Nephron (organoid): ENCODE data around the gene TARBP2.
A peak's percentile ranks its signal among the peaks of the same experiment; 100 is the strongest.
"Not testable (repeated sequence)": the region's sequence is repeated elsewhere in the genome, so short reads cannot be mapped to it uniquely, and the experiment has no call there.

ENCODE experiments used
- H3K27ac Mint-ChIP-seq, 3 experiments: 2 replicates each; pipeline ENCODE4 v1.8.0; 2020; ENCODE audit warnings: mixed read lengths in 3 of 3, mild to moderate bottlenecking in 2 of 3, moderate library complexity in 1 of 3
- H3K27me3 Mint-ChIP-seq: 2 replicates; pipeline ENCODE4 v1.8.0; 2021; ENCODE audit warnings: low read depth, mild to moderate bottlenecking, moderate library complexity, mixed read lengths
- H3K36me3 Mint-ChIP-seq: 2 replicates; pipeline ENCODE4 v1.8.0; 2020; ENCODE audit warnings: low read depth, mixed read lengths
- H3K4me1 Mint-ChIP-seq: 2 replicates; pipeline ENCODE4 v1.8.0; 2020; ENCODE audit warnings: mixed read lengths
- H3K4me3 Mint-ChIP-seq, 3 experiments: 2 replicates each; pipeline ENCODE4 v1.8.0; 2020; ENCODE audit warnings: mild to moderate bottlenecking in 3 of 3, mixed read lengths in 3 of 3, moderate library complexity in 2 of 3
- H3K9me3 Mint-ChIP-seq: 2 replicates; pipeline ENCODE4 v1.8.0; 2020; ENCODE audit warnings: mixed read lengths
- TF ChIP-seq, protein P1 (sequence below), 3 experiments: fragments of 200-600 bp; sonication (generic); IDR thresholded peaks; one replicate each; pipeline ENCODE4 v1.5.0; 2021; ENCODE audit warnings: antibody characterized with exemption in 3 of 3; ENCODE audit not compliant: unreplicated experiment in 3 of 3

The TARBP2 gene

DNA sequence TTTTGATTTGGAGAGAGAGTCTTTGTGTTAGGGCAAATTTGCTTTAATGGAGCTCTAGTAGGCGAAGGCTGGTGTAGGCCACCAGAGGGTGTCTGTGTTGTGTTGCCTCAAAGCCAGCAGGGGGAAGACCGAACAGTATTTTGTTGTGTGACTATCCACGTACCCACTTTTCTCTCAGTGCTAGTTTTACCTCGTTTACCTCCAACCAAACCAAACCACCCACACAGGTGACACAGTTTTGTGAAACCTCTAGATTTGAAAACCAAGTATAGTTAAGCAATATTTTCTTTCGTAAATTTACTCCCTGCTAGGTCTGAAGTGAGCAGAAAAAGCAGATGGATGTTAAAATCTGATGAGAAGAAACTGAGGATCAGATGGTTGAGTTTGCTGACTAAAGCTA, 42.5 kb downstream of the TARBP2 start:
- H3K9me3 Mint-ChIP-seq, result no peaks in the 10 kb centered on the region
- peaks cover 4% of the 10 kb centered on the region for H3K4me1 Mint-ChIP-seq
- no peak overlapping the region for H3K4me3 Mint-ChIP-seq
- TF ChIP-seq, protein P1, sequence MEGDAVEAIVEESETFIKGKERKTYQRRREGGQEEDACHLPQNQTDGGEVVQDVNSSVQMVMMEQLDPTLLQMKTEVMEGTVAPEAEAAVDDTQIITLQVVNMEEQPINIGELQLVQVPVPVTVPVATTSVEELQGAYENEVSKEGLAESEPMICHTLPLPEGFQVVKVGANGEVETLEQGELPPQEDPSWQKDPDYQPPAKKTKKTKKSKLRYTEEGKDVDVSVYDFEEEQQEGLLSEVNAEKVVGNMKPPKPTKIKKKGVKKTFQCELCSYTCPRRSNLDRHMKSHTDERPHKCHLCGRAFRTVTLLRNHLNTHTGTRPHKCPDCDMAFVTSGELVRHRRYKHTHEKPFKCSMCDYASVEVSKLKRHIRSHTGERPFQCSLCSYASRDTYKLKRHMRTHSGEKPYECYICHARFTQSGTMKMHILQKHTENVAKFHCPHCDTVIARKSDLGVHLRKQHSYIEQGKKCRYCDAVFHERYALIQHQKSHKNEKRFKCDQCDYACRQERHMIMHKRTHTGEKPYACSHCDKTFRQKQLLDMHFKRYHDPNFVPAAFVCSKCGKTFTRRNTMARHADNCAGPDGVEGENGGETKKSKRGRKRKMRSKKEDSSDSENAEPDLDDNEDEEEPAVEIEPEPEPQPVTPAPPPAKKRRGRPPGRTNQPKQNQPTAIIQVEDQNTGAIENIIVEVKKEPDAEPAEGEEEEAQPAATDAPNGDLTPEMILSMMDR (IDR thresholded peaks at IDR 0.05; ENCODE audit: unreplicated experiment in 3 of 3), result peak; percentile 90 to 96 (median 91)
- H3K36me3 Mint-ChIP-seq, result peaks cover 34% of the 10 kb centered on the region
- peak overlapping the region; percentile 54 to 95 (median 85) for H3K27ac Mint-ChIP-seq
- H3K27me3 Mint-ChIP-seq, result no peaks in the 10 kb centered on the region

DNA sequence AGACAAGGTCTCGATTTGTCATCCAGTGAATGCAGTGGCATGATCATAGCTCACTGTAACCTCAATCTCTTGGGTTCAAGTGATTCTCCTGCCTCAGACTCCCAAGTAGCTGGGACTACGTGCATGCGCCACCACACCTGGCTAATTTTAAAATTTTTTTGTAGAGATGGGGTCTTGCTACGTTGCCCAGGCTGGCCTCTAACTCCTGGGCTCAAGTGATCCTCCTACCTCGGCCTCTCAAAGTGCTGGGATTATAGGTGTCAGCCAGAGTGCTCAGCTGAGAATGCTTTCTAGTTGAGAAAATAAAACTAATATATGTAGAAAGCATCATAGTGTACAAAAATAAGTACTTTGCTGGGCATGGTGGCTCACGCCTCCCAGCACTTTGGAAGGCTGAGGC, 47.3 kb downstream of the TARBP2 start:
- H3K4me1 Mint-ChIP-seq, result peaks cover 36% of the 10 kb centered on the region
- not testable (repeated sequence) for H3K27me3 Mint-ChIP-seq, H3K27ac Mint-ChIP-seq, H3K9me3 Mint-ChIP-seq, H3K4me3 Mint-ChIP-seq
- H3K36me3 Mint-ChIP-seq, result peaks cover 36% of the 10 kb centered on the region

DNA sequence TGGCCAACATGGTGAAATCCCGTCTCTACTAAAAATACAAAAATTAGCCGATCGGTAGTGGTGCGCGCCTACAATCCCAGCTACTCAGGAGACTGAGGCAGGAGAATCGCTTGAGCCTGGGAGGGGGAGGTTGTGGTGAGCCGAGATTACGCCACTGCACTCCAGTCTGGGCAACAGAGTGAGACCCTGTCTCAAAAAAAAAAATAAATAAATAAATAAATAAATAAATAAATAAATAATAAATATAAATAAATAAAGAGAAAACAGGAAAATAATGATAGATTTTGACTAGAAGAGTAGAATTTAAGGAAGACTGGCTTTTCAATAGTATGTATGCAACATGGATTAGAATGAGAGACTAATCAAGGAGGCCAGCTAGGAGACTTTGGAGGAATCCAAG, 49.0 kb downstream of the TARBP2 start:
- H3K4me1 Mint-ChIP-seq, result peaks cover 37% of the 10 kb centered on the region
- peaks cover 33% of the 10 kb centered on the region for H3K36me3 Mint-ChIP-seq
- H3K9me3 Mint-ChIP-seq, H3K27ac Mint-ChIP-seq, H3K27me3 Mint-ChIP-seq, H3K4me3 Mint-ChIP-seq: not testable (repeated sequence)

DNA sequence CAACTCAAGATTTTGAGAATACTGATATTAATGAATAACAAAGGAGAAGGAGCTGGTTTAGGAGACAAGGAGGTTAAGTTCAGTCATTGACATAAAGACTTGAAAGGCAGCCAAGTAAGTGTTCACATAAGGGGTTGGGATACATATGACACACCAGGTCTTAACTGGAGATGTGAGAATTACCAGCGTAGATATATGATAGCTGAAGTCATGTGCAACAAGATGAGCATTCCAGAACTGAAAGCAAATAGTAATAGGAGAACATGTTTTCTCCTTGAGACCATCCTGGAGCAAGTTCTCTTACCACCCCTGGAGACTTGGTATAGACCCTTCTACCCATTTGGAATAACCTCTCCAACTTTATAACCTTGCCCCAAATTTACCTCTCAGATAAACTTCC, 49.5 kb downstream of the TARBP2 start:
- no peaks in the 10 kb centered on the region for H3K9me3 Mint-ChIP-seq
- TF ChIP-seq, protein P1 (IDR thresholded peaks at IDR 0.05; ENCODE audit: unreplicated experiment in 3 of 3), result no peak
- H3K27me3 Mint-ChIP-seq, result no peaks in the 10 kb centered on the region
- no peak overlapping the region for H3K27ac Mint-ChIP-seq
- H3K36me3 Mint-ChIP-seq, result peaks cover 33% of the 10 kb centered on the region
- H3K4me1 Mint-ChIP-seq, result peaks cover 37% of the 10 kb centered on the region
- no peak overlapping the region for H3K4me3 Mint-ChIP-seq

DNA sequence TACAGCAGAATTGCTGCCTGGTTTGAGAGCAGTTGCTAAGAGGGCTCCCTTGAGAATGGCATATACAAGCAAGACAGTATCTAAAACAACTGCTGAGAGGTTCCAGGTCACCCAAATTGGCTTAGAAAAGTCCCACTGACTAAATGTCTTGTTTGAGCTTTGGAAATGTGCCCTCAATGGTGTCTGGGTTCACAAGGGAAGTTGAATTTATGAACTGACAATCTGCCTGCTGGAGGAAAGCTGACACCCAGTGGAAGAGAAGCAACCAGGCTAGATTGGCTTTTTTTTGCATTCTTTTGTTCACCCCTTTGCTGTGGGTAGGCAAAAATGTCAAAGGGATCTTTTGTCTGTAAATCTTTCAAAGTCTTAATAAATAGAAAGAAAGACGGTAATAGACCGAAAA, 50.8 kb downstream of the TARBP2 start:
- peaks cover 33% of the 10 kb centered on the region for H3K36me3 Mint-ChIP-seq
- H3K27ac Mint-ChIP-seq, result peak overlapping the region in 2 of 3 experiments; percentile 36 to 62
- no peaks in the 10 kb centered on the region for H3K9me3 Mint-ChIP-seq
- no peak overlapping the region for H3K4me3 Mint-ChIP-seq
- H3K27me3 Mint-ChIP-seq, result no peaks in the 10 kb centered on the region
- TF ChIP-seq, protein P1 (IDR thresholded peaks at IDR 0.05; ENCODE audit: unreplicated experiment in 3 of 3), result no peak
- peaks cover 37% of the 10 kb centered on the region for H3K4me1 Mint-ChIP-seq

DNA sequence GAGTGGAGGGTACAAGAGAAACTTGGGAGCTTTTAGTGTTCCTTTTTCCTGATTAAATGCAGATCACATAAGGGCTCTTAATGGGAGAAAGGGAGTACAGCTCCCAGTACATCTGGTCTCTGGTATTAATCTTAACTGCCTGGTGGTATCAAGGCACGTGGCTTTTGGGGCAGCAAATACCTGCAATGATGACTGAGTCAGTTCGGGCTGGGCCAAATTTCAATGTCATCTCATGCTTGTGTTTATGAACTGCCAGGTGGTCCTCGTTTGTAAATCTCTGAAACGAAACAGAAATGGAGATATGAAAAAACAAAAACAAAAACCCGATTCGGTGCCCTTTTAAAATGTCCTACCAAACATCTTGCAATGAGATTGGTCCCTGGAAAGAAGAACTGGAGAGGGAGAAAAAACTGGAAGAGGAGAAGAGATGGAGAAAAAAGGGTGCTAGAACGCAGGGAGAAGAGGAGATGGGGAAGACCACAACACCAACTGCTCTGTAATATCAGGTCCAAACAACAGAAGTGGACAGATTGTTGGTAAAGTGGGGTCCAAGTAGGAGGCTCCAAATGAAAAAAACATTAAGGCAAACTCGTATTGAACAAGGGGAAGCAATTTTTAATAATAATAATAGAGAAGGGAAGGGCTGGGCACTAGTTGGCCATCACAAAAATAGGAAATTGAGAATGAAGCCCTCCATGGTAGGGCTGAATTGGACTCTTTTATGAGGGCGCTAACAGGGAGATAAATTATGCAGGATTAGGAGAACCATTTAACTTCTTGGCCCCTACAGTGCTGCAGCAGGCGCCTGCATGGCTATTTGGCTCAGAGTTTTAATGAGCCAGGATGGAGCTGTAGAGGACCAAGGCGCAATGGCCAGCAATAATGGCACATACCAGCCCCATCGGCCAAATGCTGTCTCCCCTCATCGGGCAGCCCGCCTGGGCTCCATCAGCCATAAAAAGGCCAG, 51.6 kb downstream of the TARBP2 start:
- Mint-ChIP-seq H3K27me3 (no peaks in the 10 kb centered on the region), H3K4me3 (no peak overlapping the region), H3K27ac (peak overlapping the region in 2 of 3 experiments; percentile 36 to 62), H3K9me3 (no peaks in the 10 kb centered on the region), H3K36me3 (peaks cover 29% of the 10 kb centered on the region), H3K4me1 (peaks cover 40% of the 10 kb centered on the region)
- TF ChIP-seq, protein P1 (IDR thresholded peaks at IDR 0.05; ENCODE audit: unreplicated experiment in 3 of 3), result no peak
